NCI-H1105 treated with DMSO at 0.1 percent for 48 hours (cell line): ENCODE results near the gene TNFAIP2.
"Not testable (repeated sequence)": the region's sequence is repeated elsewhere in the genome, so short reads cannot be mapped to it uniquely, and the experiment has no call there.

Source experiments
- DNase-seq: peaks from one replicate; lab custom pipeline; 2025; lab: John Stamatoyannopoulos, UW

Gene TNFAIP2

DNA sequence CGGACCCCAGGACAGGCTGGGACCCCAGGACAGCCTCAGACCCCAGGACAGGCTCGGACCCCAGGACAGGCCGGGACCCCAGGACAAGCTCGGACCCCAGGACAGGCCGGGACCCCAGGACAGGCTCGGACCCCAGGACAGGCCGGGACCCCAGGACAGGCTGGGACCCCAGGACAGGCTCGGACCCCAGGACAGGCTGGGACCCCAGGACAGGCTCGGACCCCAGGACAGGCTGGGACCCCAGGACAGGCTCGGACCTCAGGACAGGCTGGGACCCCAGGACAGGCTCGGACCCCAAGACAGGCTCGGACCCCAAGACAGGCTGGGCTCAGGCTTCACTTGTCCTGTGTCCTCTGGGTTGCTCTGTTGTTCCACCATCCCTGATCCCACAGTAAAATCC, 32.2 kb downstream of the TNFAIP2 start:
- not testable (repeated sequence) for DNase-seq

DNA sequence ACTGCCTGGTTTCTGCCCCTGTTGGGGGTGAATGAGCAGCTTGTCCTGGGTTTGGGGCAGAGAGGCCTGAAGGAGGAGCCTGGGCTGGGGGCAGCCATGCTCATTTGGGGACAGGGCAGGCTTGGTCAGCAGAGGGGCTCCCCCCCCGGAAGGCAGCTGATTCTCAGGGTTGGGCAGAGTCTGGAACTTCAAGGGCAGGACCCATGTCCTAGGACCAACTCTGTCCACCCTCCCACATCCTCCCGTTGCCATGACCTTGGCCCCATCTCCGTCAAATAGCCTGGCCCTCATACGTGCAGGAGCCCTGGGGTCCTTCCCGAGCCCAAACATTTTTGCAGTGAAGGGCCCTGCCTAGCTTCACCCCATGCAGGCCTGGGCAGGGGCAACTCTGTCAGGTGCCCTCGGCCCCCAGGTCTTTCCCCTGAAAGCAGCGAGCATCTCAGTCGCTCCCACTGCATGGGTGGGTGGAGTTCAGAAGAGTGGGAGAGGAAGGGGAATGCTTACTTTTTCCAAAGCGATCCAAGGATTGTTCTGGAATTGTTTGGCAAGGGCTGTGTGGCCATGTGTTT, 32.6 kb downstream of the TNFAIP2 start:
- no peak for DNase-seq

DNA sequence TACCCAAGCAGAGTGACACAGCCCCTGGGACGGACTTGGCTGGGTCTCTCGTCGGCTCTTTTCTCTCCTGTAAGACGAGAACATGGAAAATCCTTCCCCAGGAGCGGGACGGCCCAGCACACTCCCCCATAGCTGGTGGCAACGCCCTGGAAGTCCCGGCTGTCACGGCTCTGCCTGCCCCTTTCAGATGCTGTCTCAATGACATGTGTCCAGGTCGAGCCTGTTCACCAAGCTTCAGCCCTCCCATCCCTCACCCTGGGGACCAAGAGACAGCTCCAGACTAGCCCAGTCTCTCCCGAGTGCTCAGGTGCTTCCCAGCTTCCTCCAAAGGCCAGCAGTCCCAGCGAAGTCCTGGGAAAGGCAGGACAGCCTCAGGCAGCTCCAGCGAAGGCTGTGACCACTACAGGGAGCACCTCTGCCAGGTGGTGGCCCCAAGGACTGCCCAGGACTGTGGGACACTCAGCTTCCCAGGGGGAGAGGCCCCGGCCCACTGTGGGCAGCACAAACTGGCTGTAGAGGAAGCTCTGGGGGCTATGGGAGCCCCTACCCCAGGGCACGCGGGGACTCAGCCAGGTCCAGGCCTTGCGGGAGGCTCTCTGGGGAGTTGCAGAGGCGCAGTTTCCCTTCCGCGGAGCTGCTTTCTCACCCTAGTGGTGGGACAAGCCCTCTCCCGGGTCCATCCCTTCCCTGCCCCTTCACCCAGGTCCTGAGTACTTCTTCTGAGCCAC, 33.6 kb downstream of the TNFAIP2 start:
- DNase-seq = no peak

DNA sequence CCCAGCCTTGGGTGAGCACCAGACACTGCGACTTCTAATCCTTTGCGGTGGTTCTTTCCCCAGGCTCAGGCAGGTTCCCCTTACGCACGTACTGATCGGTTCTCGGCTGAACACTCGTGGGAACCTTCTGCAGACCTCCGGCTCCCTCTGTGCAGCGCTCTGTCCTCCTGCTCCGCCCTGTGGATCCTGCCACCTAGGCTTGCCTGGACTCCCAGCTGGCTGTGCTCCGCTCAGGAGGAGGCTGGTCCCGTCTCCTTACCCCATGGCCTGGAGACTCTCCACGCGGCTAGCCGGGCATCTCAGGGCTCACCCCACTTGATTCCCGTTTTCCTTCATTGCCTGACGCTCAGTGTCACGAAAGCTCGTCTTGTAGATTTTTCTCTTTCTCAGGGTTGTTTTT, 34.7 kb downstream of the TNFAIP2 start:
- no peak for DNase-seq

DNA sequence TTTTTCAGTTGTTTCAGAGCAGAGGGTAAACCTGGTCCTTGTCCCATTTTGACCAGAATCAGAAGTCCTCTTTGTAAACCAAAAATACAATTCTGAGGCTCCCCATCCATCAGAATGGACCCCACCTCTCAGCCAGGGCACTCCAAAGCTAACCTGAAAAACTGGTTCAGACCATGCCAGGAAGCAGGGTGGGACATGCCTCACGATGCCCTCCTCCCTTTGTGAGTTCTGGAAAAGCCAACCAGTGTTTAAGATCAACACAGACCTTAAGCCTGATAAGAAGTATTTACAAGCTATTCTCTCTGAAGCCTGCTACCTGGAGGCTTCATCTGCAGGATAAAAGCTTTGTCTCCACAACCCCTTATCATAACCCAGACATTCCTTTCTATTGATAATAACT, 35.4 kb downstream of the TNFAIP2 start:
- DNase-seq = no peak

DNA sequence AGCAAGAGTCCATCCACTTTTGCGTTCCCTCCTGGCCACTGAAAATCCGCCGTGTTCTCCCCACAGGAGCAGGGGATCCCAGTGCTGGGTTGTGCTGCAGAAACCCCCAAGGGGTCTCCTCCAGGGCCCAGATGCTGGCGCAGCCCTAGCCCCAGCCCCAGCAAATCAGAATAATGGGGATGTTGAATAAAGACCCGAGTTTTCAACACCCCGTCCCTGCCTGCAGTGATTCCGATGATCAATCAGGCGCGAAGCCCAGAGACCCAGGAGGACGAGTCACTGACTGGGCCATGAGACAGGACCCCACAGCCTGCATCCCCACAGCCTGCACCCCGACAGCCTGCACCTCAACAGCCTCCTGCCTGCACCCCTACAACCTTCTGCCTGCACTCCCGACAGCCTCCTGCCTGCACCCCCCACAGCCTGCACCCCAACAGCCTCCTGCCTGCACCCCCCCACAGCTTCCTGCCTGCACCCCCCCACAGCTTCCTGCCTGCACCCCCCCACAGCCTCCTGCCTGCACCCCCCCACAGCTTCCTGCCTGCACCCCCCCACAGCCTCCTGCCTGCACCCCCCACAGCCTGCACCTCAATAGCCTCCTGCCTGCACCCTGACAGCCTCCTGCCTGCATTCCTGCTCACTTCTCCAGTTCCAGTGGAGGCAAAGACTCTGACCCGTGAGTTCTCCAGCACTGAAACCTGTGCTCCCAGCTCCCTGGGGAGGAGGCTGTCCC, 37.2 kb downstream of the TNFAIP2 start:
- no peak for DNase-seq

DNA sequence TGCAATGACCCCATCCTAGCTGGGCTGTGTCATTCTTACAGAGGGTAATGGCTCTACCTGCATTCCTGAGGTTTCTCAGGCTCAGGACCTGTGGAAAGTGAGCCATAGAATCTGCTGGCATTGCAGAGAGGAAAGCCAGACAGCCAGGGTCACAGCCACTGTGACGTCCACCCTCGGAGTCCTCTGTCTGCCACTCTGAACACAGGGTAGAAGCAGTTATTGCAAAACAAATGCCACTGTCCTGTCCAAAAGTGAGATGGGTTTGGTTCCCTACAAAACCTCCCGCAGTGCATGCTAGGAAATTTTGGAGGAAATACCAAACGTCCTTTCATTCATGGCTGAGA, 37.8 kb downstream of the TNFAIP2 start:
- no peak for DNase-seq

DNA sequence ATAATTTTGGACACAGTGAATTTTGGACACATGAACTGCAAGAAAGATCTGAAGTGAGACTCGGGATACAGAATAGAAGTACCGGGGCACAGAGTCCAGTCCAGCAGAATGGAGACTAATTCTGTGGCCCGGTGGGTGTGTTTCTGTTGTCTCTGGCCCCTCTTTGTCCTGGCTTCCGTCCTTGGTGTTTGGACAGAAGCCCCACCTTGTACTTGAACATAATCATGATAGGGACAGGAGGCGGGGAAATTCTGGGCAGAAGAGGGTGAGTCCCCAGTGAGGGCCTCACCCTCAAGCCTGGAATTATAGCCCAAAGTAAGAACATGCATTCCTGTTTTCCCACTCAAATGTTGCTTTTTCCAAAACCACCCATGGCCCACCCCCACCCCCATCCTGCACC, 39.9 kb downstream of the TNFAIP2 start:
- DNase-seq = no peak

DNA sequence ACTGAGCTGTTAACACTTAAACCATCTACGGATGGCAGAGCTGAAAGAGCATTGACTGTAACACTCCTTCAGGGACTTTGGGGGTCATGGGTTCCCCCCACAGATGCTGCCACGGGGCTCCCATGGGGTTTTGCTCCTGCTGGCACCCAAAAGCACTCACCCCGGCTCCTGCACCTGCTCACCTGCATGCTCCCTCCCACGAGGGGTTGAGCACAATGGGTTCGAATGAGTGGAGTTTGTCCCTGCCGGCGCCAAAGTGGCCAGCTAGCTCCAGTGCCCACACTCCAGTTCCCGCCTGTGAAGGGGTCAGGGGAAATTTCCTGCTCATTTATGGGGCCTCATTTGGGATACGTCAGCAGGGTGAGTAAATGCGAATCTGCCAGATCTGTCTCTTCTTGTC, 40.7 kb downstream of the TNFAIP2 start:
- DNase-seq = no peak

DNA sequence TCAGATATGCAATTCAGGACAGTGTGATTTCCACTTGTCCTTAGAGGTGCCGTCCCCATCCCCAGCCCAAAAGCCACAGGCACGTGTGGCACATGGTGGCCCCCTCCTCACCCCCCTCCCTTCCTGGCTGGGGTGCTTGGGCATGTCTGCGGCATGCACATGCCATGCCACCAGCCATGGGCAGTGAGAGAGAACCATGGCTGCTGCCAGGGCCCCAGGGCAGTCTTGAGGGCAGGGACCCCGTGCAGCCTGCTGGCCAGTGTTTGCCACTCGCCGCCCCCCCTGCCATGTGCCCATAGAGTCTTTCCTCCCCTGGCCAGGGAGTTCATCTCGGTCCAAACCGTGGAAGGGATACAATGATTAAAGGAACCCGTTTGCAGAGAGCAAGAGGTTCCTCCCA, 41.5 kb downstream of the TNFAIP2 start:
- DNase-seq = no peak

DNA sequence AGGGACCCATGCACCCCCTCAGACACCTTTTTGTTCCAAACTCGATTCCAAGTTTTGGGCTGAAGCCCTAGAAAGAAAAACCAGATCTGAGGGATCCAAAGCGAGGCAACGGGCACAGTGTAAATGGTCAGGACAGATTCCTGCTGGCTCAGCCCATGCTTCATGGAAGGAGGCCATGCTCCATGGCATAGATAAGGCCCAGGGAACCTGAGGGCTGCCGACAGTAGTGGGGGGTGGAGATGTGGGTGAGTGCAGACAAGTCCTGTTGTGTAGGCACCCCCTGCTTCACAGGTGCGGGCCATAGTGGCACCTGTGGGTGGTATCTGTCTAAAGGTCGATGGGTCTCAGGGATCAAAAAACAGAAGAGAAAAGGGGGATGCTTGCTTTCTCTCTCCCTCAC, 42.1 kb downstream of the TNFAIP2 start:
- DNase-seq = no peak

DNA sequence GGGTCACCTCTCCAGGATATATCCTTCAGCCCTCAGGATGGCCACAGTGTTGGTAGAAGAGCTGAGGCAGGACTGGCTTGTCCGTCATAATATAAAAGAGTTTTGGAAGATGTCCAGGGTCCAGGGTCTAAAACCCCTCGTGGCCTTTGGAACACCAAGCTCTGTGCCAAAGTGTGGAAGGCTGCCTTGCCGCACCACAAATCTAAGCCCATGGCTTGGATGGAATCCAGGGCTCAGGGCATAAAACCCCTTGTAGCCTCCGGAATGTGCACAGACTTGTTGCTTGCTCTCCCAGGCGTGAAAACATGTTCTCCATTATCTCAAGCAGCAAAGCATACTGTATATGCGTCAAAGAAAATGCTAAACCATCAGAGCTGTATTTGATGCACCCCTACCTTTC, 46.7 kb downstream of the TNFAIP2 start:
- DNase-seq = peak; percentile 54

DNA sequence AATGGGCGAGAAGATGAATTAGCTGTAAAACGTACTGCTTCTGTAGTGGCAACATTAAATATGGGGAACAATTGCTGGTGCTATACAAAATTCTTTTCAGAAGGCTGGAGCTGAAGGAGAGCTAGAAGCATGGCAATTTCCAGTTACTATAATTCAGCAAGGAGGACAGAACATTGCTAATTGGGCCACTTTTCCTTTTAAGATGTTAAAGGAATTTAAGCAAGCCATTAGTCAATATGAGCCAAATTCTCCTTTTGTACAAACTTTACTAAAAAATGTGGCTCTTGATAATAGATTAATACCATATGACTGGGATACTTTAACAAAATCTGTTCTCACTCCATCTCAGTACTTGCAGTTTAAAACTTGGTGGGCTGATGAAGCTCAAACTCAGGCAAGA, 47.9 kb downstream of the TNFAIP2 start:
- not testable (repeated sequence) for DNase-seq

DNA sequence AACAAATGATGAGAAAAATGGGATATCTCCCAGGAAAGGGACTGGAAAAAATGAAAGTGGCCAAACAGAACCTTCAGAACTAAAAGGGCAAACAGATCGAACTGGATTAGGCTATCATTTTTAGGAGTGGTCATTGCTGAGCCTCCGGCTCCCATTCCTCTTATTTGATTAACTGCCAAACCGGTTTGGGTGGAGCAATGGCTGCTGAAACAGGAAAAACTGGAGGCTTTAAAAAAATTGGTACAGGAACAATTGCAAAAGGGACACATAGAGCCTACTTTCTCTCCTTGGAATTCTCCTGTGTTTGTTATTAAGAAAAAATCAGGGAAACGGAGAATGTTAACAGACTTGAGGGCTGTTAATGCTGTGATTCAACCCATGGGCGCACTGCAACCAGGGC, 49.7 kb downstream of the TNFAIP2 start:
- no peak for DNase-seq

DNA sequence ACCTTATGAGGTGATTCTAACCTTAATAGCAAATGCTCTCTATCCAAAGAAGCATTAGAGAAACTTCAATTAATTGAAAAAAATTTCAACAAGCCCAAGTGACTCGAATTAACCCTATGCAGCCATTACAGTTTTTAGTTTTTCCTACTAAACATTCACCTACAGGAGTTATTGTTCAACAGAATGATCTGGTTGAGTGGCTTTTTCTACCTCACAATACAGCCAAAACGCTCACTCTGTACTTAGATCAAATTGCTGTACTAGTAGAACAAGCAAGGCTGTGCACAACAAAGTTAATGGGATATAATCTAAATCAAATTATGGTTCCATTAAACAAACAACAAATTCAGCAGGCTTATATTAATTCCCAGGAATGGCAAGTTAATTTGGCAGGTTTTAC, 50.6 kb downstream of the TNFAIP2 start:
- DNase-seq = not testable (repeated sequence)

DNA sequence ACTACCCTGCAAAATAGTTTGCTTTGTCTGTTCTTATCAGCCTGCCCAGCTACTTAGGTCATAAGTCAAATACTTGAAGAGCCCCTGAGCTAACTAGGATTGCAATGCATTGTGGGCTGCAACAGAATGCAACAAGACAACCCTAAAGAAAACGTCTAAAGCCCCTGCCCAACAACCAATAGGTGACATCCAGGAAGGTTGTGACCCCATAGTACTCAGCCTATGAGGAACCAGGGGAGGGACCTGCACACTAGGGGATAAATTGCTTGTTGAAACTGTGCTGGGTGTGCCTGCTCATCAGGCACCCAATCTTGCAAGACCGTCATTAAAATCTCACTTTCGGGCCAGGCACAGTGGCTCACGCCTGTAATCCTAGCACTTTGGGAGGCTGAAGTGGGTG, 52.9 kb downstream of the TNFAIP2 start:
- DNase-seq = not testable (repeated sequence)

DNA sequence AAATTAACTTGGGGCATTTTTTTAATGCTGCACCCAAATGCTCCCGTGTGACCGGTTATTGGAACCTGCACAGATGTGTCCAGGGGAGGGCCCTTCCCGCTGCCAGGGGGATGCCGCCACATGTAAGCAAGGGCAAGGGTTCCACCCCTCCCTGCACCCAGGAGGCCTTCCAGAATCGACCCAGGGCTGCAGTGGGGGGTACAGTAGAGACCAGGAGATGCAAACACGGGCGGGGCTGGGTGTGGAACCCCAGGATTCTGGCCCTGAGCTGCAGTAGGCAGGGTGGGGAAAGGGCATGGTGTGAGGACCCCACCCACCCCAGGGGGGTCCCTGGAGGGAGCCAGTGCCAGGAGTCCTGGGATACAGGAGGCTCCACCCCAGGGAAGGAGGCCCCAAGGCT, 54.1 kb downstream of the TNFAIP2 start:
- DNase-seq = no peak

DNA sequence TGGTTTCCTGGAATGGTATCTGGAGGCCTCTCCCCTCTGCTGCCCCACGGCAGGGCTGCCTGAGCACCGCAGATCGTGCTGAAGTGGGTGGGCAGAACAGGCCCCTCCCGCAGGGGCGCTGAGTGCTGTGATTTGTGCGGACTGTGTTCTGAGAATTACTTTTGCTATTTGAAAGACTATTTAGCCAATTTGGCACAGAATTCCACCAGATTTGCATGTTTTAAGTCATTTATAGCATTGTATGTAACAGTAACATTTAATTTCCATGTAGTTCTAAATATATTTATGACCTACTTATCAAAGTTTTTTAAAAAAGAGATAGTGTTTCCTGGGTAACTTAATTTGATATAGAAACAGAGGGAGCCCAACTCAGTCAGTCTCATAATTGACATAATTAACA, 55.3 kb downstream of the TNFAIP2 start:
- DNase-seq = no peak

DNA sequence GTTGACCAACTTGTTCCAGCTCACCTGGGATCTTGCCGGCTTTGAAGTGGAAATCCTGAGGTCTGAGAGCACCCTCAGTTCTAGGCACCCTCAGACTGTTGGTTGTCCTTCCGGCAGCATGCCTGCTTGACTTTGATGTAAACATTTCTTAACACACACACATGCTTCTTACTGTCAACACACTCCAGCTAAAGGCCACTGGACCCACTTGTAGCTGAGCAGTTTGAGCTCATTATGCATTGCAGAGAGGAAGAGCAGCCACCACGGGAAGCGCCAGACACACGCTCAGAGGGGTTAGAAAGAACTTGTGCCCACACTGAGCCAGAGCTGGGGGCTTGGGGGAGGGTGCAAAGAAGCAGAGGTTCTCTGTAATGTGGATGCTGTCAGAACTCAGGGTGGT, 55.8 kb downstream of the TNFAIP2 start:
- DNase-seq = no peak

DNA sequence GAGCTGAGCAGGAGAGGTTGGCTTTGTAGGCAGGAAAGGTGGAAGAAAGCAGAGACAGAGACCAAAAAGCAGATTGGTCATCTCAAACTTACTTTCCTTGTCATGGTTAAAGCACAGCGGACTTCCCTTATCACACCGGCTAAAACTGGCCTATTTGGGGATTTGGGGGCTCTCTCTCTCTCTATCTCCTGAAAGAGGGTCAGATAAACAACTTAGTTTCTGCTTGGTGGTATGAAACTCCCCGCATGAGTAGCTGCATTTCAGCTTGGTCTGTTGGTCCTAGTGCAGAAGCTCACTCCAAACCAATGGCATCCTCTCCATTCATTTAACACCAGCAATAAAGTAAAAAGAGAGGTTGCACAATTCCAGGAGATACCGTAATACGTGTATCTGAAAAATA, 57.1 kb downstream of the TNFAIP2 start:
- no peak for DNase-seq

DNA sequence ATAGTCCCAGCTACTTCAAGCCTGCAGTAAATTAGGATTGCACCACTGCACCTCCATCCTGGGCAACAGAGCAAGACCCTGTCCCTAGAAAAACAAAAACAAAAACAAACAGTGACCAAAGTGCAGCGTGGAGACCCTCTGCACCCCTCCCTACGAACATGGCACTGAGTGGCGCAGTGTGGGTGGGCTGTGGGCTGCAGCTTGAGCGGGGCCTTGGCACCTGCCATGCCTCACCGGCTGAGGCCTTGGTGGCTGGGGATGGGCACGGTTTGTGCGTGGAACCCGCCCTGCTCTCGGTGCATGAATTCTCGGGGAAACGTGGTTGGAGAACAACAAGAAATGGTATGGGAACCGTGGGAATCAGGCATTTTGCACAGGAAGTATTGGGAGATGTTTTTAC, 60.8 kb downstream of the TNFAIP2 start:
- DNase-seq = no peak

DNA sequence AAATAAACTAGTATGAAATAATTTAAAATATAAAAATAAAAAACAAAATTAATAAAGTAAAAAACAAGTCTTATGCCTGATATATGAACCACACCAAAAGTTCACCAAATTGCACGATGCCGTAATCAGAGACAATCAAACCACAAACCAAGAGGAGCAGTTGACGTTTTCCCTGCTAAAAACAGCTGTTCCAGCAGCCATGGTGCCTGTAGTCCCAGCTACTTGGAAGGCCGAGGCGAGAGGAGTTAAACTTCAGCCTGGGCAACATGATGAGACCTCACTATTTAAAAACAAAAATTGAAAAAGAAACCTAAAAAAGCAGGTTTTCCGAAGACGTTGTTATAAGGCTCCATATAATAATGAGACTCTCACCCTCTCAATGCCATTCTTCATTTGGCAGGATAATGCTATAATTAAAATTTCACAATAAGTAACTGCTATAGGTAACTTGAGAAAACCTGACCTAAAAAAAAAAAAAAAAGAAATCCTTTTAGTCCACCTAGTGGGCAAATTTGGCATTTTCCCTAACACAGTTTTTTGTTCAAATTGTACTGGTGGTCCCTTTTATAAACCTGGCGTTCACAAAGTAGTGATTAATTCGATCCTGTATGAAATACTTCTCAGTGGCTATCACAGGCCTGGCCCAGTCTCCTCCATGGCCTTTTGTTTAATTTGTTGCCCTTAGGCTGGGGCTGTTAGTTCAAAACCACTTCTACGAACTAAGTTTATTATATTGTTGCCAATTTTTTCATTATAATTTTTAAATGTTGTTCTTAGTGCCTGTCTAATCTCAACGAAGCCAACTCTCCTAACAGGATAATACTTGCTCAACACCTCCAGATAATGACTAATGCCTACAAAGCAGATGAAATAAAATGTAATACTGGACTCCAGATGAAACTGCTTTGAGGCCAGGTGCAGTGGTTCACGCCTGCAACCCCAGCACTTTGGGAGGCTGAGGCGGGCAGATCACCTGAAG, 62.1 kb downstream of the TNFAIP2 start:
- DNase-seq = peak; percentile 71
